Esophagus (tissue), 2 donors: ENCODE data around the gene C5AR2. TPM values are rescaled to one million over a fixed set of nuclear protein-coding genes. Genes with fewer than 3 reads are reported as not detected.
A peak's percentile ranks its signal among the peaks of the same experiment; 100 is the strongest.
"Not testable (repeated sequence)": the region's sequence is repeated elsewhere in the genome, so short reads cannot be mapped to it uniquely, and the experiment has no call there.

Experiments used
- H3K27ac ChIP-seq, 2 donors: one replicate each; pipeline ENCODE4 v1.5.1; 2013; ENCODE audit warnings: low read depth in 2 of 2, mild to moderate bottlenecking in 2 of 2, inconsistent platforms in 1 of 2, low read length in 1 of 2, moderate library complexity in 1 of 2
- H3K27me3 ChIP-seq, 2 donors: one replicate each; pipeline ENCODE4 v1.6.1; 2013; ENCODE audit warnings: low read length in 2 of 2, control low read depth in 1 of 2, mild to moderate bottlenecking in 1 of 2; ENCODE audit not compliant: insufficient read depth in 2 of 2, control insufficient read depth in 1 of 2
- H3K36me3 ChIP-seq, 2 donors: one replicate each; pipeline ENCODE4 v1.6.1; 2013; ENCODE audit warnings: low read length in 1 of 2; ENCODE audit not compliant: control insufficient read depth in 2 of 2, insufficient read depth in 2 of 2
- H3K4me1 ChIP-seq, 2 donors: one replicate each; pipeline ENCODE4 v1.6.1; 2013; ENCODE audit warnings: low read length in 1 of 2; ENCODE audit not compliant: control insufficient read depth in 2 of 2, insufficient read depth in 2 of 2
- H3K4me3 ChIP-seq, 2 donors: one replicate each; pipeline ENCODE4 v1.5.1; 2013; ENCODE audit warnings: low read length in 2 of 2, mild to moderate bottlenecking in 2 of 2, low read depth in 1 of 2, moderate library complexity in 1 of 2
- H3K9me3 ChIP-seq, 2 donors: one replicate each; pipeline ENCODE4 v1.6.1; 2013; ENCODE audit warnings: mild to moderate bottlenecking in 2 of 2, low read depth in 1 of 2, low read length in 1 of 2, moderate library complexity in 1 of 2; ENCODE audit not compliant: control insufficient read depth in 2 of 2, insufficient read depth in 1 of 2
- WGBS, 2 donors: extraction: QIAGEN DNeasy Blood & Tissue Kit; methylation state at CpG; one replicate each; pipeline ENCODE4 v1.1.7; 2013; 5-methylcytosine and 5-hydroxymethylcytosine counted together
- polyA plus RNA-seq, 2 donors: library from polyadenylated mRNA; stranded (reverse); fragments of 200-250 nt; gene quantifications; one replicate each; pipeline ENCODE4 v1.2.3, GENCODE V29; 2013
- donor health status: healthy with polysubstance abuse.
- donor health status: Bipolar disorder and iron deficiency.

C5AR2 gene
- polyA plus RNA-seq, 2 donors = 0.12 to 0.29 TPM

- H3K4me1 ChIP-seq = no peaks in the 10 kb centered on the region
- no peak overlapping the region for H3K4me3 ChIP-seq
- no peak overlapping the region for H3K27ac ChIP-seq
- H3K9me3 ChIP-seq = peaks cover 0 to 2% of the 10 kb centered on the region in 2 donors
- WGBS, 2 donors = 94% methylated on average over 27 to 29 of the region's 29 CpGs
- no peaks in the 10 kb centered on the region for H3K27me3 ChIP-seq
- no peaks in the 10 kb centered on the region for H3K36me3 ChIP-seq
Observed at GRCh38 chr19:47340477-47341208, 8.7 kb downstream of the C5AR2 start.

GRCh38 chr19:47341734-47342133, 9.8 kb downstream of the C5AR2 start:
- H3K27me3 ChIP-seq = no peaks in the 10 kb centered on the region
- H3K36me3 ChIP-seq = no peaks in the 10 kb centered on the region
- H3K9me3 ChIP-seq = peaks cover 0 to 2% of the 10 kb centered on the region in 2 donors
- no peak overlapping the region for H3K4me3 ChIP-seq
- WGBS, 2 donors = 85 to 90% methylated on average over 4 of the region's 4 CpGs
- H3K4me1 ChIP-seq = no peaks in the 10 kb centered on the region
- H3K27ac ChIP-seq = no peak overlapping the region

- Histone ChIP-seq H3K27me3 (no peaks in the 10 kb centered on the region), H3K9me3 (peaks cover 0 to 2% of the 10 kb centered on the region in 2 donors), H3K27ac (no peak overlapping the region), H3K36me3 (no peaks in the 10 kb centered on the region), H3K4me3 (no peak overlapping the region), H3K4me1 (no peaks in the 10 kb centered on the region)
- 85% methylated on average over 11 of the region's 11 CpGs for WGBS, 2 donors
Observed at GRCh38 chr19:47343194-47343802, 11.3 kb downstream of the C5AR2 start.

- WGBS, 2 donors = 77 to 89% methylated on average over 1 of the region's 1 CpG
- H3K27ac ChIP-seq = no peak overlapping the region
- no peaks in the 10 kb centered on the region for H3K4me1 ChIP-seq
- peaks cover 0 to 2% of the 10 kb centered on the region in 2 donors for H3K9me3 ChIP-seq
- H3K4me3 ChIP-seq = no peak overlapping the region
- no peaks in the 10 kb centered on the region for H3K27me3 ChIP-seq
- H3K36me3 ChIP-seq = no peaks in the 10 kb centered on the region
Observed at GRCh38 chr19:47344425-47344824, 12.4 kb downstream of the C5AR2 start.

GRCh38 chr19:47346024-47346423, 14.0 kb downstream of the C5AR2 start:
- WGBS, 2 donors = 85 to 88% methylated on average over 6 of the region's 6 CpGs
- H3K27ac ChIP-seq, H3K4me3 ChIP-seq, H3K4me1 ChIP-seq, H3K36me3 ChIP-seq, H3K9me3 ChIP-seq, H3K27me3 ChIP-seq: not testable (repeated sequence)

GRCh38 chr19:47348819-47349795, 17.1 kb downstream of the C5AR2 start, which contains the start of gene DHX34:
DHX34 (plus strand) TSS chr19:47349315; CDS start chr19:47353031, 3,716 bp downstream.
- Histone ChIP-seq H3K27ac (peak within 1 kb of the TSS; percentile 60 to 69), H3K9me3 (no peaks in the 10 kb centered on the region), H3K4me1 (no peaks in the 10 kb centered on the region), H3K4me3 (peak within 1 kb of the TSS; percentile 71 to 87), H3K27me3 (no peaks in the 10 kb centered on the region), H3K36me3 (peaks cover 8 to 10% of the 10 kb centered on the region in 2 donors)
- 3% methylated on average over 62 to 63 of the region's 63 CpGs for WGBS, 2 donors

GRCh38 chr19:47350630-47351029, 18.7 kb downstream of the C5AR2 start:
- 86 to 89% methylated on average over 6 of the region's 6 CpGs for WGBS, 2 donors
- no peaks in the 10 kb centered on the region for H3K9me3 ChIP-seq
- no peak overlapping the region for H3K27ac ChIP-seq
- no peaks in the 10 kb centered on the region for H3K27me3 ChIP-seq
- H3K36me3 ChIP-seq = peaks cover 11 to 18% of the 10 kb centered on the region in 2 donors
- H3K4me1 ChIP-seq = no peaks in the 10 kb centered on the region
- no peak overlapping the region for H3K4me3 ChIP-seq

GRCh38 chr19:47351548-47351947, 19.6 kb downstream of the C5AR2 start:
- H3K36me3 ChIP-seq = peaks cover 11 to 18% of the 10 kb centered on the region in 2 donors
- no peak overlapping the region for H3K4me3 ChIP-seq
- H3K4me1 ChIP-seq = no peaks in the 10 kb centered on the region
- 80 to 87% methylated on average over 3 of the region's 3 CpGs for WGBS, 2 donors
- no peaks in the 10 kb centered on the region for H3K27me3 ChIP-seq
- no peaks in the 10 kb centered on the region for H3K9me3 ChIP-seq
- no peak overlapping the region for H3K27ac ChIP-seq

- Histone ChIP-seq H3K4me1 (no peaks in the 10 kb centered on the region), H3K4me3 (no peak overlapping the region), H3K9me3 (no peaks in the 10 kb centered on the region), H3K27me3 (no peaks in the 10 kb centered on the region), H3K36me3 (peaks cover 11 to 23% of the 10 kb centered on the region in 2 donors), H3K27ac (no peak overlapping the region)
- WGBS, 2 donors = 51 to 67% methylated on average over 2 of the region's 2 CpGs
Observed at GRCh38 chr19:47352095-47352494, 20.1 kb downstream of the C5AR2 start.
